NB4 (cell line): ENCODE results near the gene OPCML.

Source experiments
- DNase-seq: peaks from one replicate; pipeline ENCODE4 v3.0.0; 2010; ENCODE audit warnings: low read depth
- H3K4me3 ChIP-seq: one replicate; pipeline ENCODE4 v1.5.1; 2011; ENCODE audit warnings: mild to moderate bottlenecking, low read depth, low read length, moderate library complexity
- MYC ChIP-seq: IDR thresholded peaks from 2 replicates; pipeline ENCODE4 v1.6.1; 2011; ENCODE audit warnings: low read depth, low read length
- POLR2A ChIP-seq: IDR thresholded peaks from 2 replicates; pipeline ENCODE4 v1.6.1; 2011; ENCODE audit warnings: mild to moderate bottlenecking; ENCODE audit not compliant: insufficient read length; ENCODE audit errors: extremely low read depth
- TF ChIP-seq, protein P1 (sequence below): IDR thresholded peaks from 2 replicates; pipeline ENCODE4 v1.6.1; 2011; ENCODE audit warnings: low read depth, low read length
- TF ChIP-seq, protein P2 (sequence below): IDR thresholded peaks from one replicate; pipeline ENCODE4 v1.5.1; 2012; ENCODE audit warnings: low read depth, low read length

OPCML gene

DNA sequence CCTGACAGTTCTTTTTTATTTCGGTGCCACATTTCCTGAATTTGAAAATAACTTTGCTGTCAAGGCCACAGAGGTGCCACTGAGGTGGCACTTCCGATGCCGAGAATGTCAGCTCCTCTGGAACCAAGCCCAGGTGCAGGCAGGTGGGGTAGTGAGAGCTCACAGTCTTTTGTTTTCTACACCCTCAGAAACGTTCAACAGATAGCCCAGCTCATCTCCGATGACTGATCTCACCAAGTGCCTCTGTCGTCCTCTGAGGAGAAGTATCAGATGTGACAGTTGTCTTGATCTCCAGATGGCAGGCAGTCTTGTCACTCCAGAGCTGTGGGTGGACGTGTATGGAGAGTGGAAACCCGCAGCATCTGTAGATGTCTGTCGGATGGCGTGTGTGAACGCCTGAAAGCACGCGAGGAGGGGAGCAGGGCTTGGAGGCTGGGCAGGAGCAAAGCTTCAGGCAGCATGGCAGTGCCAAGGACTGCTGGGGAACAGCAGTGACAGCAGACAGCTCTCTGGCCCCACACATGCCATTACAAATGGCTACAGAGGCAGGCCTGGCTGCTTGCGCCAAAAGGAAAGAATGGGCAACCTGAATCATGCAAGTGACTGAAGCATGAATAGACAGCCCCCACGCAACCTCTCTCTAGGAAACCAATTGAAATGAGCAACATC, 877.0 kb downstream of the OPCML start:
- no peak overlapping the region for H3K4me3 ChIP-seq
- TF ChIP-seq POLR2A (no peak), MYC (no peak)
- TF ChIP-seq, protein P1, sequence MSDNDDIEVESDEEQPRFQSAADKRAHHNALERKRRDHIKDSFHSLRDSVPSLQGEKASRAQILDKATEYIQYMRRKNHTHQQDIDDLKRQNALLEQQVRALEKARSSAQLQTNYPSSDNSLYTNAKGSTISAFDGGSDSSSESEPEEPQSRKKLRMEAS, result no peak
- TF ChIP-seq, protein P2, sequence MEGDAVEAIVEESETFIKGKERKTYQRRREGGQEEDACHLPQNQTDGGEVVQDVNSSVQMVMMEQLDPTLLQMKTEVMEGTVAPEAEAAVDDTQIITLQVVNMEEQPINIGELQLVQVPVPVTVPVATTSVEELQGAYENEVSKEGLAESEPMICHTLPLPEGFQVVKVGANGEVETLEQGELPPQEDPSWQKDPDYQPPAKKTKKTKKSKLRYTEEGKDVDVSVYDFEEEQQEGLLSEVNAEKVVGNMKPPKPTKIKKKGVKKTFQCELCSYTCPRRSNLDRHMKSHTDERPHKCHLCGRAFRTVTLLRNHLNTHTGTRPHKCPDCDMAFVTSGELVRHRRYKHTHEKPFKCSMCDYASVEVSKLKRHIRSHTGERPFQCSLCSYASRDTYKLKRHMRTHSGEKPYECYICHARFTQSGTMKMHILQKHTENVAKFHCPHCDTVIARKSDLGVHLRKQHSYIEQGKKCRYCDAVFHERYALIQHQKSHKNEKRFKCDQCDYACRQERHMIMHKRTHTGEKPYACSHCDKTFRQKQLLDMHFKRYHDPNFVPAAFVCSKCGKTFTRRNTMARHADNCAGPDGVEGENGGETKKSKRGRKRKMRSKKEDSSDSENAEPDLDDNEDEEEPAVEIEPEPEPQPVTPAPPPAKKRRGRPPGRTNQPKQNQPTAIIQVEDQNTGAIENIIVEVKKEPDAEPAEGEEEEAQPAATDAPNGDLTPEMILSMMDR, result no peak
- no peak for DNase-seq

DNA sequence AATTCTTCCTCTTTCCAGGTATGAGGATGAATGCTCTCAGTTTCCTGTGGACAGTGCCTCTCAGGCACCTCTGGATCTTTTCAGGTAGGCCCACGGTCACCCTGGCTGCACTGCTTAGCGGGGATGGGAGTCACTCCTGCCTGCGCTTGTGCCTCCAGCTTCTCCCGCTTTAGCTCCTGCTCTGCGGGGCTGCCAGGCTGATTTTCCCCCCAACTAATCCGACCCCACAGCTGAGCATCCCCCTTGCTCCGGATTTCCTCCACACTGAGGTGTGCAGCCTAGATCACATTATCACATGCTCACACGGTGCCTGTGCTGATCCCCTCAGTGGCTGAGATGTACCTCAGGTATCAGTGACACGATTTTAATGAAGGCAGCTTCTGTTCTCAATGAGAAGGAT, 879.1 kb downstream of the OPCML start:
- TF ChIP-seq, protein P1, result no peak
- TF ChIP-seq POLR2A, result no peak
- TF ChIP-seq, protein P2, result no peak
- TF ChIP-seq MYC, result no peak
- H3K4me3 ChIP-seq, result no peak overlapping the region
- DNase-seq, result no peak

DNA sequence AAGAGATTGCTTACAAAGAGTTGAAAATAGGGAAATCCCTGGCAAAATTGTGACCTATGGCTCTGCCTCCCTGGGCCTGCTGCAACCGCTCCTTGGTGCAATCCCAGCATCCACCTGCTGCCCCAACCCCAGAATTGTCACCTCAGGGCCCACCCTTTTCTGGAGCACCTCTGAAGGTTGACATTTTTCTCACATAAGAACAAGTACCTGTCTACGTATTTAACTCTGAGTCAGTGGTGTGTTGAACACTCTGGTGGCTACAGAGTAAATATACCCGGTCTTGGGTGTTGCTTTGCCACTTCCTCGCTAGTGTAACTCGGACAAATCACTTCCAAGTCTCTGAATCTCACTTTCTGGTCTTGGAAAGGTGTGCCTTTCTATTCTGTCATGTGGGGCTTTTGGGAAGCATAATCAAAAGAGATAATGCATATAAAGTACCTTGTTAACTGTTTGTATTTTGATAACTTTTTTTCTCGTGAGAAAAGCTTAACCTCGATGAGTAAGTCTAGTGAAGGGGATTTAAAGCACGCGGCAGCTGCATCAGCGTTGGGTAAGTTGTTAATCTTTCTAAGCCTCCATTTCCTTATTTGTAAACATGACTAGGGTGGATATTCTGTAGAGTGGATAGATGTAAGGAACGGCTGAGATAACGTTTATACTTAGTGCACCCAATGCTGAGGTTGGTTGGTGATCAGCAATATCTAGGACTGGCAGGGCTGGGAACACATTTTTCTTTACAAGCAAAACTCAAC, 881.2 kb downstream of the OPCML start:
- TF ChIP-seq POLR2A (no peak), MYC (no peak)
- TF ChIP-seq, protein P2, result no peak
- TF ChIP-seq, protein P1, result no peak
- no peak for DNase-seq

DNA sequence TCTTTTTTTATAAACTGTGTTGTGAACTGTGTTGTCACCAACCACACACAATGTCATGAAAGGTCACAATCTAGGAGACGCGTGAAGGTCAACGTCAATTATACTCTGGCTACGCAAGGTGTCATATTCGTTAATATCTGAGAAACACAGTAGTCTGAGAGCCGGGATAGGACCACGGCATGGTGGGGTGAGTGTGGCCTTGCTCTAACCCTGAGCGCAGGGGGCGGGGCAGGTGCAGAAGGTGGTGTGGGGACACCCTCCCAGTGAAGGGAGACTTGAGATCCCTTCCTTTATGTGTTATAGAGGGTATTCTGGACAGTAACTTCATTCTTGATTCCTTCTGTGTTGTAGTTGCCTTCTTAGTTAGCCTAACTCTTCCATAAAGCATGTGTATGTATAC, 883.0 kb downstream of the OPCML start:
- DNase-seq, result no peak
- TF ChIP-seq MYC, result no peak
- TF ChIP-seq, protein P2, result no peak
- no peak for TF ChIP-seq POLR2A
- TF ChIP-seq, protein P1, result no peak
- no peak overlapping the region for H3K4me3 ChIP-seq

More for the DNA sequence above, 881.2 kb downstream of the OPCML start:
- H3K4me3 ChIP-seq, result no peak overlapping the region

DNA sequence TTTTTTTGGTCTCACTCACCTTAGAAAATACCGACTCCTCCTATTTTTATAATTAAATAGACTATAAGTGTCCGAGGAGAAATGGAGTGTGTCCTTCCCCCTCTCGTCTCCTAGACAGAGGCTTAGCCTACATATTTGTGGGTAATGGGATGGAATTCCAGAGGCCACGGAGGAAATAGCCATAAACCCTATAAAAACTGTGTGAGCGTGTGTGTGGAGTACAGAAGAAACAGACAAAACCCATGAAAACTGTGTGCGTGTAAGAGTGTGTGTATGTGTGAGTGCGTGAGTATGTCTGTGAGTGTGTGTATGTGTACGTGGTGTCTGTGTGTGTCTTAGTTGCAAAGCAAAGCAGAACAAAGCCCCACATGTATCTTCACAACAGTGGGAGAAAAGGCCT, 883.5 kb downstream of the OPCML start:
- TF ChIP-seq, protein P2, result no peak
- TF ChIP-seq, protein P1, result no peak
- no peak for TF ChIP-seq POLR2A
- TF ChIP-seq MYC, result no peak
- no peak overlapping the region for H3K4me3 ChIP-seq
- no peak for DNase-seq
